HCEC 1CT (cell line): ENCODE results near the gene FRMD6.

Source experiments
- DNase-seq: peaks from one replicate; pipeline ENCODE4 v3.0.0-alpha.2; 2017

The FRMD6 gene

GRCh38 chr14:51674294-51675002, 22.7 kb downstream of the FRMD6 start:
- DNase-seq = peak; percentile 72

- DNase-seq = peak; percentile 47
Measured at GRCh38 chr14:51676549-51676948, 24.8 kb downstream of the FRMD6 start.

DNA sequence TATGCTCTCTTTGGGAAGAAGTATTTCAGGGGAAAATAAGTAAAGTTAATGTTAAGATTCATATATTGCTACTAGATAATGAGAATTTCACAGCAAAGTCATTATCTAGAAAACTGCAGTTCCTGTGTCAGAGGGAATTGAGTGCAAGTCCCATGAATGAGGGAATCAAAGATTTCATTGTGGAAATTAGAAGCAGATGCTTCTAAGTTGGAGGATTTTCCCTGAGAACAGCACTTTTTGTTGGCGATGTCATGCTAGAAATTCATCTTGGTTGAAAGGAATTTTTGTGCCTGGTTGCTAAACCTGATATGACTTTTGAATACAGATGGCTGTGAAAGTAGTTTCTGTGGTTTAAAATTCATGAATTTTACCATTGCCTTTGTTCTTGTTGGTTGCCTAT, 25.6 kb downstream of the FRMD6 start:
- peak; percentile 51 for DNase-seq

DNA sequence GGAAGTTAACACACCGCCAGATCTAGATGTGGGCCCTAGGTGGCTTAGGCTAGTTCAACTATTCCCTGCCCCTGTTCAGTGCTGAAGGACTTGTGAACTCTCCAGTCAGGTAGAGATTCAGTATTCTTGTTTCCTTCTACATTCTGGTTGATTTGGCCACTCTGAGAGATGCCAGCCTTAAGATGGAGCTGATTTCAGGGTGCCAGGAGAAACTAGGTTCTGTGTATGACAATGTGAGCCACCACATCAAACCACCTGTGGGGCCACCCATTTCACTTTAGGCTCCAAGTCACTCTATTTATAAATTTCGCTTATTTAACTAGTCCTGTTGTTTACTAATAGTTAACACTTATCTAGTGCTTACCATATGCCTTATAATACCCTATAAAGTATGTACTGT, 26.0 kb downstream of the FRMD6 start:
- DNase-seq = no peak

GRCh38 chr14:51680031-51680430, 28.3 kb downstream of the FRMD6 start:
- DNase-seq = no peak

DNA sequence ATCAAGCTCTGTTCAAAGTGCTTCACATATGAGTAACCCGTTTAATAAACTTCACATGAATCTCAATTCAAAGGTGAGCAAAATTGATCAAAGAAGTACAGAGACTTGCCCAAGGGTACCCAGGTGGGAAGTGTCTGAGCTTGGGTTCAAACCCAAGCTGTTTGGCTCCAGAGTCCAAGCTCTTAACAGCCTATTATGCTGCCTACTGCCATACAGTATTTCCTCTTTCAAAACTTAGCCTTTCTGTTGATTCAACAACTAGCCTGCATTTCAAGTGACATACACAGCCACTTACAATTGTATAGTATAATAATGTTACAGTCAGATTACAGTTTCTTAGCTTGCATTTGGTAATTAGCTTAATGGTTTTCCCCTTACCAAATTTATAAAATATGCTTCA, 29.7 kb downstream of the FRMD6 start:
- DNase-seq = no peak

DNA sequence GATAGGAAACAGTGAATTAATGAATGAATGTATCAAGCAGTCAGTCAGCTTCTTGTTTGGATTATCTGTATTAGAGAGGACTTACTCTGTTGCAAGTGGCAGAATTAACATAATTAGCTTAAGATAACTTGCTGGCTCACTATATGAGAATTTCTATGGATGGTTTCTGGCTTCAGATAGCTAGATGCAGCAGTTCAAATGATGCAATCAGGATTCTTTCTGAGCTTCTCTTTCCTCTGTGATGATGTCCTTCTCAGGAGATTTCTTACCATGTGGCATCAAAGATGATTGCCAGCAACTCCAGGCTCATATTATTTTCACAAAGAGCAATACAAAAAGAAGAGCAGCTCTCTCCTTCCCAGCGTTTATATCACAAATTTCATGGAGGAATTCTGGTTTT, 30.7 kb downstream of the FRMD6 start:
- DNase-seq = peak; percentile 28

DNA sequence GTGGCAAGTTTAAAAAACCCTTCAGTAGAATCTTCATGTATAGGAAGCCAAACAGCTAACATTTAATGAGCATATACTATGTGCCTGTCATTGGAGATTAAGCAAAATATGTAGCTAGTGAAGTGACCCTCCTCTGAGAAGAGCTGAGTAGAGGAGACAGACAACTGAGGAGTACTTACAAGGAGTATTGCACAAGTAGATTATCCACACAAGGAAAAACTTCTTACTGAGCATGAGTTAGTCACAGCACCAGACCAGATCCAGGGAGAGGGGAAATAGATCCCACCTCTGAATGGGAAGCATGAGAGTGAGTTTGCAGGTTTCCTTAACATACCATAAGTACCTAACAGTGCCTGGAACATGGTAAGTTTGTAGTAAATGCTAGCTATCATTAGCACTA, 33.0 kb downstream of the FRMD6 start:
- DNase-seq = peak; percentile 40

DNA sequence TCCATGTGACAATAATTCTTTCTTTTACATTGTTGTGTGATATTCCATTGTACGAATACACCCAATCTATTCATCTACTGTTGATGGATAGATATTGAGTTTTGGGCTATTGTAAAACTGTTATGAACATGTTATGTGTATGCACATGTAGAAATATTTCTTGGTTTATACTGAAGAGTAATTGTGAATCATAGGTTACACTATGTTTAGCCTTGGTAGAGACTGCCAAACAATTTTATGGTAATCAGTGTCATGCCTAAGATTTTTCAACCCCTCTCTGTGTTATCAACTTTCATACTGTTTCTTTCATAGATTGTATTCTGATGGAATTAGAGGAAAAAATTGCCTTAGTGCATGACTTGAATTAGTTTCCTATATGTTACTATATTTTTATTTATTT, 39.5 kb downstream of the FRMD6 start:
- DNase-seq = peak; percentile 75

DNA sequence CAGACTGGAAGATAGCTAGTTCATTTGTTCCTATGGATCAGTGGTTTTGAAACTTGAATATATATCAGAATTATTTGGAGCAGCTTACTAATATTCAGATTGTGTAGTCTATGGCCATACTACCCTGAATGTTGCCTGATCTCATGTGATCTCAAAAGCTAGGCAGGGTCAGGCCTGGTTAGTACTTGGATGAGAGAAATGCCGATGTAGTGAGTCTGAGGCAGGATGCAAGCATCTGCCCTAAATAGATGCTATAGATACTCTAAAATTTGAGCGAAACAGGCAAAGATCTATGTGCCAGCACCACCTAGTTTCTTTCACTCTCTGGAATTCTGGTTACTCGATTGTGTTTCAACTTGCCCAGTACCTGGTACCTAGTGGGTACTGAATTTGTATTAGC, 40.9 kb downstream of the FRMD6 start:
- peak; percentile 33 for DNase-seq

- no peak for DNase-seq
Measured at GRCh38 chr14:51697848-51698247, 46.1 kb downstream of the FRMD6 start.

DNA sequence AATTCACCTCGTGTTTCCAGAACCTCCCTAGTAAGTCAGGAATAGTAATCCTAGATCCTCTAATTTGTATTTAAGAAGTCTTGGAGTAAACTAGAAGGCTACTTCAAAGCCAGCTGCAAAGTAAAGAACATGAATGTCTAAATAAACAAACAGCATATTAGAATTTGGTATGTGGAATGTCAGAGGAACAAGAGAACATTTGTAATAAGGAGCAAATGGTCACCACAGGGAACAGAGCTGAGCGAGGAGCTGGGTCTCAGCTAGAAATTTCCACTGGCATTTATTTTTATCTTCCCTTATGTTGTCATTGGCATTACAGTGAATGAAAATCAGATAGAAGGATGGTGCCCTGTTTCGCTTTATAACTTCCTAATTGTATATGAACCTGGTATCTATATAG, 50.2 kb downstream of the FRMD6 start:
- no peak for DNase-seq

- no peak for DNase-seq
Measured at GRCh38 chr14:51703787-51704186, 52.1 kb downstream of the FRMD6 start.

GRCh38 chr14:51704545-51704944, 52.8 kb downstream of the FRMD6 start:
- no peak for DNase-seq

- DNase-seq = no peak
Measured at GRCh38 chr14:51707327-51707726, 55.6 kb downstream of the FRMD6 start.

GRCh38 chr14:51711505-51711904, 59.8 kb downstream of the FRMD6 start:
- no peak for DNase-seq

DNA sequence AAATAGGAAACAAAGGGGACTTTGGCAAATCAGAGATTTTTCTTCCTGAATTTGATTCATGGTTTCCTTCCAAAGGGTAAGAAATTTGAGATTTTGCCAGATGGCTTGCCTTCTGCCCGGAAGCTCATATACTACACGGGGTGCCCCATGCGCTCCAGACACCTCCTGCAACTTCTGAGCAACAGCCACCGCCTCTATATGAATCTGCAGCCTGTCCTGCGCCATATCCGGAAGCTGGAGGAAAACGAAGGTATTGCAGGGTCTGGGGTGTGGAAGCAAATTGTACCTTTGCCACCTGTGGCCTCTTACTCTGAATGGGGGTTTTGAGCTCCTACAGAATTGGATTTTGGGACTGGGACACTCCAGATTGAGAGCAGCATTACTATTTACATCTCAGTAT, 63.5 kb downstream of the FRMD6 start:
- no peak for DNase-seq

DNA sequence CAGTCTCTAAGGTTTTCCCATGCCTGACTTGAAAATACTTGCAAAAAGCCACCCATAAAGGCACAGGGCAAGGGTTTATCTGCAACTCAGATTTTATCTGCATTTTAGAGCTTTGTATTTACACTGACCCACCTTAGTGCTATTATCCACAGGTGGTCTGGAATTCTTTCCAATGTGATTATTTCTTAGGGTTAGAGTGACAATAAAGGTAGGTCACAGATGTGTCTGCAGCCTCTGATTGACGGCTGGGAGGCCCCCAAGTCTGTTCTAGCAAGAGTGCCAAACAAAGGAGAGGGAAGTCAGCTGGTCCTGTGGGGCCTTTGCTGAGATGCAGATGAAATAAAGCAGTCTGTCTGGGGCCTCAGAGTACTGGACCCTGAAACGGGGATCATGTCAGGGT, 64.0 kb downstream of the FRMD6 start:
- no peak for DNase-seq

- peak; percentile 36 for DNase-seq
Measured at GRCh38 chr14:51716610-51717009, 64.9 kb downstream of the FRMD6 start.

GRCh38 chr14:51717766-51718165, 66.1 kb downstream of the FRMD6 start:
- DNase-seq = no peak

- no peak for DNase-seq
Measured at GRCh38 chr14:51719955-51720354, 68.2 kb downstream of the FRMD6 start.

GRCh38 chr14:51723990-51724389, 72.3 kb downstream of the FRMD6 start:
- DNase-seq = no peak

DNA sequence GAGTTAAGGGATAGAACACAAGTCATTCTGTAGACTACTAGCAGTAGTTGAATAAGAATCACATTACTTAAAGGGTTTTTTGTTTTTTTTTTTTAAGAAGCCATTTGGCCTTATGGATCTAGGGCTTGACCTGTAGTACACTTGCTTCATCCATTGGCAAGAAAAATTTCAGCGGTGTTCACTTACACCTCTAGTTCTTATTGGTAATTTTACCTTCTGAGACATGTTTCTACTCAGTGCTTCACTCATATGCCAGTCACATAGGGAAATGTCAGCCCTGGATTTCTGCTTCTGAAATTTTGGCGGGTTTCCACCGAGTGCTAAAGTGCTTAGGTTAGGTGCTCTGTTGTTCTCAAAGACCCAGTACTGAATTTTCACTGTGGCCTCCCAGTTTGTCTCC, 72.9 kb downstream of the FRMD6 start:
- no peak for DNase-seq

DNA sequence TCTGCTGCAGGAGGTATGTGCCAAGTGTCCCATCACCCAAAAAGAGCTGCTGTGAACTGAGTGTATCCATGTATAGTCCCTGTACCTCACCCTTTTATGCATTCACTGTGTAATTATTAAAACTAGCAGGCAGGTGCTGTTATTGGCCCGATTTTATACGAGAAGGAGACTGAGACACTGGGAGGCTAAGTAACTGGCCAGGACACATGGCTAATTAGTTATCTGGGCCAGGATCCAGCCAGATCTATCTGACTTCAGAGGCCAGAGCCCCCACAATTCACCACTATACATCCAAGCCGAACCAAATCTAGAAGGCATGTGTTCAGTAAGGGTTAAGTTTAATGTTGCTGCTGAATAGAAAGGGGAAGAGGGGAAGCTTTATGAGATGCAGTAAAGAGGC, 73.4 kb downstream of the FRMD6 start:
- no peak for DNase-seq

GRCh38 chr14:51726166-51726899, 74.6 kb downstream of the FRMD6 start:
- DNase-seq = peak; percentile 70
